Tibial nerve (tissue), 3 donors: ENCODE results near the gene ZNF354B.

ENCODE experiments used
- CTCF ChIP-seq, 5 experiments: fragments of 200-600 bp in 3 of 5; fragments of 450-650 bp in 2 of 5; sonication (generic) in 3 of 5; IDR thresholded peaks; one replicate each; pipeline ENCODE4 v1.5.1; 2016 to 2019; ENCODE audit warnings: antibody characterized with exemption in 5 of 5, mild to moderate bottlenecking in 3 of 5, moderate library complexity in 2 of 5
- POLR2A ChIP-seq, 2 donors: fragments of 450-650 bp; IDR thresholded peaks; one replicate each; pipeline ENCODE4 v1.6.1; 2017; ENCODE audit warnings: antibody characterized with exemption in 2 of 2, mild to moderate bottlenecking in 2 of 2, moderate library complexity in 2 of 2

DNA sequence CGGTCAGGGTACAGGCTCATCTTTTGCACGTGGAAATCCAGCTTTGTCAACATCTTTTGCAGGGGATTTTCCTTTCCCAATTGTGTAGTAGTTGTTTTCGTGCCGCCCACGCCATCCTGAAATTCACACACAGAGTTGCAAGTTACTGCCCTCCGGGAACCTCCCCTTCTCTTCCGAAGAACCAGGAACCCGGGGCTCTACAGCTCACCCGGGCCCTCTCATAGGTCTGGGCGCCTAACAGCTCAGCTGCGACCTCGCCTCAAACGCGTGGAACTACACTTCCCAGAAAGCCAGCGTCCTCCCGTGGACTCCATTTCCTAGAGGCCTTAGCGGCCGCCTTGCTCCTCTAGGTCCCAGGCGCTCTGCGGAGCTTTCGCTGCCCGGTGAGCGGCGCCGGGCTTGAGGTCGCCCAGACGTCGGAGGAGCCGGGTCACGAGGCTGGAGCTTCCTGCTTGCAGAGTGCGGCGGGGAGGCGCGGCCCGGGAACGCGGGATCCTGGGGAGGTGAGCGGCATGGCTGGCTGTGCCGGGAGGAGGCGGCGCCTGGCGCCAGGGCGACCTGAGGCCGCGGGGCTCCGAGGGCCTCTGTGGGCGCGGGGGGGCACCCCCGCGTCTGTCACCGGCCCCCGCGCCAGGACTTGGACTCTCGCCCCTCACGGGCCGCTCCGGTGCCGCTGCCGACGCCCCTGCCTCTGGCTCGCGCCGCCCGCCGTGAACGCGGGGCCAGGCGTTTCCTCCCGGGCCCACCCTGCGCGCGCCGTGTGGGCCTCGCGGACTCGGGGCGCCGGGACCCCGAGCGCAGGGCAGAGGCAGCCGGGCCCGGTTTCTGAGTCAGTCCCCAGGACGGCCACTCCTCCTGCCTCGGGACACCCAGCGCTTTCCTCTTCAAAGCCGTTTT is at the start of gene ZNF354B:
- TF ChIP-seq CTCF (IDR thresholded peaks at IDR 0.05) (peak in 1 of 5 experiments; percentile 27), POLR2A (IDR thresholded peaks at IDR 0.05) (peak in 1 of 2 donors; percentile 49)
